Brain microvascular endothelial cell (primary cell): ENCODE data around the gene ZNF385A.

ENCODE experiments used
- DNase-seq: peaks from one replicate; pipeline ENCODE4 v3.0.0-alpha.2; 2020
- H3K27ac ChIP-seq: fragments of 250-450 bp; sonication (Bioruptor Pico); 2 replicates; pipeline ENCODE4 v1.5.1; 2020; ENCODE audit warnings: mild to moderate bottlenecking, moderate library complexity
- H3K27me3 ChIP-seq: fragments of 250-450 bp; sonication (Bioruptor Pico); replicated peaks from 2 replicates; pipeline ENCODE4 v1.5.1; 2020; ENCODE audit warnings: mild to moderate bottlenecking
- H3K36me3 ChIP-seq: fragments of 250-450 bp; sonication (Bioruptor Pico); replicated peaks from 2 replicates; pipeline ENCODE4 v1.5.1; 2020; ENCODE audit warnings: mild to moderate bottlenecking
- H3K4me3 ChIP-seq: 2 replicates; pipeline ENCODE4 v1.5.1; 2011; ENCODE audit warnings: low read depth, mild to moderate bottlenecking, control low read depth, low read length, moderate library complexity
- in situ Hi-C: cut with HindIII; loops from 2 replicates; pipeline ENCODE4 v1.10.0; 2017; ENCODE audit warnings: low sequenced_read_pairs, low pct_ligation_motif_present
- TF ChIP-seq, protein P1 (sequence below): IDR thresholded peaks from 2 replicates; pipeline ENCODE4 v1.5.1; 2011; ENCODE audit warnings: low read depth, mild to moderate bottlenecking, moderate library complexity, low read length, control low read depth, inconsistent platforms; ENCODE audit errors: missing control alignments

ZNF385A gene

DNA sequence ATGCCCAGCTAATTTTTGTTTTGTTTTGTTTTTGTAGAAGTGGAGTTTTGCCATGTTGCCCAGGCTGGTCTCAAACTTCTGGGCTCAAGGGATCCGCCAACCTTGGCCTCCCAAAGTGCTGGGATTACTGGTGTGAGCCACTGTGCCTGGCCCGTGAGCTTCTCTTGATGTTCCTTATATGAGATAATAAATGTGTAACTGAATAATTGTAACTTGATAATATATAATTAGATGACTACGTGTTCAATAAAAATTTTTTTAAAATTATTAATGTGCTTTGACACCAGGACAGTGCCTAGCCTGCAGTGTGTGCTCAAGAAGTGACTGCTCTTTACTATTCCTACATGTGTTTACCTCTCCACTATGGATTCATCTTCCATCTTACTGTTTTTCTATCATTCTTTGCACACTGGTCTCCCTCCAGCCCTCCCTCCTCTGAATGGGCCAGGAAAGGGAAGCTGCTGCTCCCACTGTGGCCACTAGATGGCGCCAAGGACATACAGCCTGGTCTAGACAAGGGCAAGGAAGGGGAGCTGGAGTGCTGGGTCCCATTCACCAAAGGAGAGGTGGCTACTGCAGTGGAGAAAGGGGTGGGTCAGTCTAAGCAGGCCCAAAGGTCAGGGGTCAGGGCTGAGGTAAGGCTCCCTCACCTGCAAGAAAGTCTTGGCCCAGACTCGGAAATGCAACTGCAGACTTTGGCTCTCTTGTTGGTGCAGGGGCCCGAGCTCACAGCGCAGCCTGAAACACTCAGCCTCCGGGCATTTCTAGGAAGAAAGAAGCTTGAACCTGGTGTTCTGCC, 14.7 kb upstream of the ZNF385A start:
- peaks cover 97% of the 10 kb centered on the region for H3K36me3 ChIP-seq
- no peak overlapping the region for H3K27ac ChIP-seq
- H3K4me3 ChIP-seq, result no peak overlapping the region
- TF ChIP-seq, protein P1, sequence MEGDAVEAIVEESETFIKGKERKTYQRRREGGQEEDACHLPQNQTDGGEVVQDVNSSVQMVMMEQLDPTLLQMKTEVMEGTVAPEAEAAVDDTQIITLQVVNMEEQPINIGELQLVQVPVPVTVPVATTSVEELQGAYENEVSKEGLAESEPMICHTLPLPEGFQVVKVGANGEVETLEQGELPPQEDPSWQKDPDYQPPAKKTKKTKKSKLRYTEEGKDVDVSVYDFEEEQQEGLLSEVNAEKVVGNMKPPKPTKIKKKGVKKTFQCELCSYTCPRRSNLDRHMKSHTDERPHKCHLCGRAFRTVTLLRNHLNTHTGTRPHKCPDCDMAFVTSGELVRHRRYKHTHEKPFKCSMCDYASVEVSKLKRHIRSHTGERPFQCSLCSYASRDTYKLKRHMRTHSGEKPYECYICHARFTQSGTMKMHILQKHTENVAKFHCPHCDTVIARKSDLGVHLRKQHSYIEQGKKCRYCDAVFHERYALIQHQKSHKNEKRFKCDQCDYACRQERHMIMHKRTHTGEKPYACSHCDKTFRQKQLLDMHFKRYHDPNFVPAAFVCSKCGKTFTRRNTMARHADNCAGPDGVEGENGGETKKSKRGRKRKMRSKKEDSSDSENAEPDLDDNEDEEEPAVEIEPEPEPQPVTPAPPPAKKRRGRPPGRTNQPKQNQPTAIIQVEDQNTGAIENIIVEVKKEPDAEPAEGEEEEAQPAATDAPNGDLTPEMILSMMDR, result peak; percentile 100
- in situ Hi-C loops, result no loop called here
- no peaks in the 10 kb centered on the region for H3K27me3 ChIP-seq
- peak; percentile 85 for DNase-seq

DNA sequence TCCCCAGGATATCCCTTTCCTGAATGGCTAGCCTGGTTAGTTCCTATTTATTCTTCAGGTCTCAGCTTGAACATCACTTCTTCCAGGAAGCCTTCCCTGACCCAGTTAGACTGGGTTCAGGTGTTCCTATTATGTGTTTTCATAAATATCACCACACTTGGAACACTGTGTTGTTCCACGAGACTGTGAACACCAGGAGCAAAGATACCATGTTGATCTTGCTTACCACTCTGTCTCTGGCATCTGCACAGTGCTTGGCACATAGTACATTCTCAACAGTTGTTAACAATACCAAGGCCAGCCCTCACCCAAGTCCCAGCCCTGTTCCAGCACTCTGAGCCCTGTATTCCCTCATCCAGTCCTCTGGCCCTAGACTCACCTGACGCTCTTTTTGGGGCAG, 13.7 kb upstream of the ZNF385A start:
- Histone ChIP-seq H3K36me3 (peaks cover 93% of the 10 kb centered on the region), H3K27ac (no peak overlapping the region), H3K27me3 (no peaks in the 10 kb centered on the region), H3K4me3 (no peak overlapping the region)
- TF ChIP-seq, protein P1, result no peak
- in situ Hi-C loops, result no loop called here
- DNase-seq, result no peak

DNA sequence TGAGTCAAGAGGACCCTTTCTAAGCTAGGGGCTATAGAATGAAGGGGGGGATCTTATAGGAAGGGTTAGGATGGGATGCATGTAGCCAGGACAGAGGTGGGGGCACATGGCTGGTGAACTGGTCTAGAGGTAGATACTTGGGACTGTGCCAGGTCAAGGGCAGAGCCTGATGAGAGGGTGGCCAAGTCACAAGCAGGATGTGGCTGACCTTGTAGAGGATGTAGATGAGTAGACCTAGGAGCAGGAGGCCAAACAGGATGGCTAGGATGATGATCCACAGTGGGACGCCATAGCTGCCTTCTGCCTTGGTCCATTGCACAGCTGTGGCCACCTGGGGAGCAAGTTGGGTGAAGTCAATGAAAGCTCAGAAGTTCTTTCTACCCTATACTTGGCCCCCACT, 12.6 kb upstream of the ZNF385A start:
- in situ Hi-C loops, result no loop called here
- H3K27me3 ChIP-seq, result no peaks in the 10 kb centered on the region
- peaks cover 82% of the 10 kb centered on the region for H3K36me3 ChIP-seq
- TF ChIP-seq, protein P1, result no peak
- H3K27ac ChIP-seq, result no peak overlapping the region
- no peak overlapping the region for H3K4me3 ChIP-seq
- DNase-seq, result no peak

GRCh38 chr12:54395545-54395944, 11.0 kb upstream of the ZNF385A start:
- no peak for DNase-seq
- no peaks in the 10 kb centered on the region for H3K27me3 ChIP-seq
- TF ChIP-seq, protein P1, result no peak
- in situ Hi-C loops, result no loop called here
- no peak overlapping the region for H3K27ac ChIP-seq
- no peak overlapping the region for H3K4me3 ChIP-seq
- H3K36me3 ChIP-seq, result peaks cover 66% of the 10 kb centered on the region

DNA sequence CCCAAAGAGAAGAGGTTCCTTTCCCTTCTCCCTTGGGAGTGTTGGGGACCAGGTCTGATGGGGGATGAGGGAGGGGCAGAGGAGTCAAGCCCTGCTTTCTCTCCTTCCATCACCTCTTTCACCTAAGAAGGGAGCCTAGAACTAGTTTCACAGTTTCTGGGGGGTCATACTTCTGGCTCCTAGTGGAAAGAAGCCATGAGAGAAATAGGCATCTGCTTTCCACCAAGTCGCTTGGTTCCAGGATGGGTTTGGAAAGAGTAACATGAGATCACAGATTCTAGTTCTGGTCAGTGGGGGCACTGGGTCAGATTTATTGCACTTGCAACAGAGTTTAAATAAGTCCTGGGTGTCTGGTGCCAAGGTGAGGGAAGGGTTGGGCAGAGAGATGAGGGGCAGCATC, 10.5 kb upstream of the ZNF385A start:
- Histone ChIP-seq H3K27ac (no peak overlapping the region), H3K27me3 (no peaks in the 10 kb centered on the region), H3K4me3 (no peak overlapping the region), H3K36me3 (peaks cover 60% of the 10 kb centered on the region)
- no peak for DNase-seq
- in situ Hi-C loops, result no loop called here
- TF ChIP-seq, protein P1, result no peak

DNA sequence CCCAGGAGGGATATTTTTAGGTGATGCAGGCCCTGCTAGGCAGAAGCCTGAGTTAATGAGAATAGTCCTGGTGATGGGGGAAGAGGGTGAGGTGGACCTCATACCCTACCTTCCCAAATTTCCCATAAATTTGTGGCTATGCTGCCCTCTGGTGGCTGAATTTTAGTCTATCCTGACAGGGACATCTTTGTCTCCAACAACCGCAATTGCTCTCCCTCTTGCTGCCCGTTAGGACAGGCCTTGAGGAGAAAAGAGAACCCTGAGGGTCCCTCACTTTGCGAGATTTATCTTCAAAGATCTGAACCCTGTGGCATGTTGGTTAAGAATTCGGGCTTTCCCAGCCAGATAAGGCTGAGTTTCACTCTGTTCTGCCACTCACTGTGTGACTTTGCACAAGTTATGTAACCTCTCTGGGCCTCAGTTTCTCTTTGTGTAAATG, 9.8 kb upstream of the ZNF385A start:
- Histone ChIP-seq H3K36me3 (peaks cover 54% of the 10 kb centered on the region), H3K4me3 (no peak overlapping the region)
- in situ Hi-C loops, result no loop called here

More for the DNA sequence above, 9.8 kb upstream of the ZNF385A start:
- peak; percentile 35 for DNase-seq
- H3K27me3 ChIP-seq, result no peaks in the 10 kb centered on the region
- TF ChIP-seq, protein P1, result peak; percentile 78
- H3K27ac ChIP-seq, result no peak overlapping the region
